Measurements from ENCODE around the gene BABAM2. TPM values are rescaled to one million over a fixed set of nuclear protein-coding genes. Genes with fewer than 3 reads are reported as not detected.

BABAM2 gene
- total and polyA plus RNA-seq, 10 of the 15 experiments (the other 5 are each of a cell fraction or from before 2014, with no cell fraction given), result 30.7 to 59.9 (median 44.5) TPM

- ChIA-PET CTCF (no interaction called here), SMC1A (ENCODE audit: uncharacterized antibody, unreplicated experiment) (no interaction called here), POLR2A (no interaction called here), RAD21 (ENCODE audit: unreplicated experiment) (no interaction called here)
- intact Hi-C loops (cut with micrococcal nuclease; ENCODE audit: unreplicated experiment) (no loop called here), in situ Hi-C loops (cut with MboI) (no loop called here)
- Histone ChIP-seq H3K27ac (ENCODE audit: control insufficient read depth, insufficient read depth) (no peak overlapping the region), H2AFZ (ENCODE audit: control insufficient read depth, low read depth, low read length) (no peak overlapping the region), H3K9ac (ENCODE audit: control insufficient read depth, insufficient read depth, low read length) (no peak overlapping the region), H3K79me2 (ENCODE audit: control insufficient read depth, insufficient read depth, low read length) (no peaks in the 10 kb centered on the region), H3K4me1 (ENCODE audit: control insufficient read depth, insufficient read depth, low read length) (no peaks in the 10 kb centered on the region), H3K4me3 (no peak overlapping the region), H3K9me3 (replicated peaks; ENCODE audit: control insufficient read depth, insufficient read depth, low read length) (no peaks in the 10 kb centered on the region), H3K4me2 (ENCODE audit: control insufficient read depth, insufficient read depth) (no peak overlapping the region), H4K20me1 (ENCODE audit: control insufficient read depth, insufficient read depth) (no peaks in the 10 kb centered on the region), H3K27me3 (replicated peaks in 1 of 2; ENCODE audit: control insufficient read depth in 2 of 2, insufficient read depth in 2 of 2, low read length in 1 of 2) (no peaks in the 10 kb centered on the region), H3K36me3 (ENCODE audit: control insufficient read depth in 2 of 2, insufficient read depth in 2 of 2, low read length in 1 of 2) (no peaks in the 10 kb centered on the region)
- no peak for ATAC-seq
- no peak for FAIRE-seq
- no TSS peak for BruUV-seq (replicated peaks)
- TF ChIP-seq HDAC2 (IDR thresholded peaks at IDR 0.05), result no peak
- no peak for TF ChIP-seq CHD4 (IDR thresholded peaks at IDR 0.05)
- TF ChIP-seq PKNOX1 (IDR thresholded peaks at IDR 0.05), result no peak
- no peak for TF ChIP-seq TAF1 (IDR thresholded peaks at IDR 0.05; ENCODE audit: borderline replicate concordance, low read depth, low read length)
- no peak for TF ChIP-seq SIN3A (IDR thresholded peaks at IDR 0.05; ENCODE audit: low read depth, low read length)
- no peak for TF ChIP-seq SPI1 (IDR thresholded peaks at IDR 0.05; ENCODE audit: borderline replicate concordance, insufficient read depth, low read depth, low read length)
- TF ChIP-seq IRF4 (IDR thresholded peaks at IDR 0.05; ENCODE audit: low read depth, low read length), result no peak
- no peak for TF ChIP-seq BCL11A (IDR thresholded peaks at IDR 0.05; ENCODE audit: low read depth, low read length)
- no peak for TF ChIP-seq EED (IDR thresholded peaks at IDR 0.05; ENCODE audit: low read depth)
- no peak for TF ChIP-seq CREB1 (IDR thresholded peaks at IDR 0.05; ENCODE audit: low read depth)
- no peak for TF ChIP-seq BMI1 (IDR thresholded peaks at IDR 0.05; ENCODE audit: borderline replicate concordance)
- TF ChIP-seq RCOR1 (conservative IDR thresholded peaks at IDR 0.05; ENCODE audit: low read depth, low read length), result no peak
- TF ChIP-seq RUNX3 (IDR thresholded peaks at IDR 0.05; ENCODE audit: low read length), result no peak
- TF ChIP-seq ZBTB11 (CRISPR knock-in tag; IDR thresholded peaks at IDR 0.05), result no peak
- no peak for TF ChIP-seq RAD51 (IDR thresholded peaks at IDR 0.05)
- no peak for TF ChIP-seq RAD21 (IDR thresholded peaks at IDR 0.05; ENCODE audit: insufficient read depth, low read depth, low read length)
- no peak for TF ChIP-seq SP1 (IDR thresholded peaks at IDR 0.05; ENCODE audit: low read depth, low read length)
- TF ChIP-seq MXI1 (IDR thresholded peaks at IDR 0.05; ENCODE audit: low read depth, low read length), result no peak
- 38% methylated on average over 1 of the region's 1 CpG for WGBS (ENCODE audit: insufficient coverage, insufficient replicate concordance, low lambda C conversion rate, missing lambda C conversion rate)
- DNase-seq (ENCODE audit: low read depth, low spot score), result no peak
These were observed 320.0 kb downstream of the BABAM2 start for GRCh38 chr2:28210535-28210934.
